SK-N-SH treated with all-trans-retinoic acid at 6 μM for 48 hours (cell line): Measurements from ENCODE around the gene HS3ST5.

Experiments used
- CSDC2 ChIP-seq: fragments of 250-450 bp; sonication (Bioruptor Pico); IDR thresholded peaks from 2 replicates; pipeline ENCODE4 v1.5.0; 2020; ENCODE audit warnings: mild to moderate bottlenecking, moderate library complexity
- SNAI2 ChIP-seq: fragments of 250-450 bp; sonication (Bioruptor Pico); IDR thresholded peaks from 2 replicates; pipeline ENCODE4 v1.5.0; 2020; ENCODE audit warnings: mild to moderate bottlenecking, moderate library complexity
- TCF4 ChIP-seq: fragments of 250-450 bp; sonication (Bioruptor Pico); IDR thresholded peaks from 2 replicates; pipeline ENCODE4 v1.8.0; 2021; ENCODE audit warnings: mild to moderate bottlenecking, moderate library complexity, borderline replicate concordance
- ZFP3 ChIP-seq: fragments of 250-450 bp; sonication (Bioruptor Pico); IDR thresholded peaks from 2 replicates; pipeline ENCODE4 v1.5.0; 2020; ENCODE audit warnings: mild to moderate bottlenecking, moderate library complexity
- ZFP30 ChIP-seq: fragments of 450-650 bp; formaldehyde crosslinking; IDR thresholded peaks from 2 replicates; pipeline ENCODE4 v1.5.0; 2022; ENCODE audit warnings: mild to moderate bottlenecking, moderate library complexity
- TF ChIP-seq, protein P1 (sequence below): fragments of 250-450 bp; sonication (Bioruptor Pico); IDR thresholded peaks from 2 replicates; pipeline ENCODE4 v1.5.0; 2020; ENCODE audit warnings: mild to moderate bottlenecking, moderate library complexity
- TF ChIP-seq, protein P2 (sequence below): fragments of 250-450 bp; sonication (Bioruptor Pico); IDR thresholded peaks from 2 replicates; pipeline ENCODE4 v1.8.0; 2021; ENCODE audit warnings: low read depth, mild to moderate bottlenecking, moderate library complexity, borderline replicate concordance
- TF ChIP-seq, protein P3 (sequence below): fragments of 250-450 bp; sonication (Bioruptor Pico); IDR thresholded peaks from 2 replicates; pipeline ENCODE4 v1.8.0; 2020; ENCODE audit warnings: mild to moderate bottlenecking, moderate library complexity, borderline replicate concordance

DNA sequence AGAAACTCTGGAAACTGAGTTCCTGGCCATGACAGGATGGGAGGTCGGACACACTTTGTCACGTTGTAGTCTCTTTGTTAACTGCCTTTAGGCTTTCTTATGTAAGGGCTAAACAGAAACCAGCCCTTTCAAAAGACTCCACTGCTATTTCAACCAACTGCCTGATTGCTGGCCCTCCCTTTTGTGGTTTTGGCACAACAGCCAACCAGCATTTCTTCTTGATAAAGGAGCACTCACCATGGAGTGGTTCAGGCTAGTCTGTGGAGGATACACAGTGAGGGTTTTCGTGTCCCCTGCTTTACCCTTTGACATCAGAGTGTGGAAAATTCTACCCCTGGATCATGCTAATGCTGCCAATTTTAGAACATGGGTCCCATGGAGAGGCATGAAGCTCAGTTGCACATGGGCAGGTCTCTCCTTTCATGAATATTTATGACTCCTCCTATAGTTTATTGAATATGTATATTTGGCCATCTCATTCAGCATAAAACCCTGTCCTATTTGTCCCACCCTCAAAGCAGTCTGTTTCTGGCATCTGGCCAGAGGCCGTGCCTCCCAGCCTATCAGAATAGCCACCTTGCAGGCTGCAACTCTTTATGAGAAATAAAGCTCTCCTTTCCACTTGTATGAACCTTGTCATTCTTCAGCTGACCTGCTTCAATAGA lies 148.3 kb downstream of the HS3ST5 start:
- no peak for TF ChIP-seq TCF4 (CRISPR knock-in tag)
- TF ChIP-seq, protein P1, sequence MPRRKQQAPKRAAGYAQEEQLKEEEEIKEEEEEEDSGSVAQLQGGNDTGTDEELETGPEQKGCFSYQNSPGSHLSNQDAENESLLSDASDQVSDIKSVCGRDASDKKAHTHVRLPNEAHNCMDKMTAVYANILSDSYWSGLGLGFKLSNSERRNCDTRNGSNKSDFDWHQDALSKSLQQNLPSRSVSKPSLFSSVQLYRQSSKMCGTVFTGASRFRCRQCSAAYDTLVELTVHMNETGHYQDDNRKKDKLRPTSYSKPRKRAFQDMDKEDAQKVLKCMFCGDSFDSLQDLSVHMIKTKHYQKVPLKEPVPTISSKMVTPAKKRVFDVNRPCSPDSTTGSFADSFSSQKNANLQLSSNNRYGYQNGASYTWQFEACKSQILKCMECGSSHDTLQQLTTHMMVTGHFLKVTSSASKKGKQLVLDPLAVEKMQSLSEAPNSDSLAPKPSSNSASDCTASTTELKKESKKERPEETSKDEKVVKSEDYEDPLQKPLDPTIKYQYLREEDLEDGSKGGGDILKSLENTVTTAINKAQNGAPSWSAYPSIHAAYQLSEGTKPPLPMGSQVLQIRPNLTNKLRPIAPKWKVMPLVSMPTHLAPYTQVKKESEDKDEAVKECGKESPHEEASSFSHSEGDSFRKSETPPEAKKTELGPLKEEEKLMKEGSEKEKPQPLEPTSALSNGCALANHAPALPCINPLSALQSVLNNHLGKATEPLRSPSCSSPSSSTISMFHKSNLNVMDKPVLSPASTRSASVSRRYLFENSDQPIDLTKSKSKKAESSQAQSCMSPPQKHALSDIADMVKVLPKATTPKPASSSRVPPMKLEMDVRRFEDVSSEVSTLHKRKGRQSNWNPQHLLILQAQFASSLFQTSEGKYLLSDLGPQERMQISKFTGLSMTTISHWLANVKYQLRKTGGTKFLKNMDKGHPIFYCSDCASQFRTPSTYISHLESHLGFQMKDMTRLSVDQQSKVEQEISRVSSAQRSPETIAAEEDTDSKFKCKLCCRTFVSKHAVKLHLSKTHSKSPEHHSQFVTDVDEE = no peak
- TF ChIP-seq, protein P2, sequence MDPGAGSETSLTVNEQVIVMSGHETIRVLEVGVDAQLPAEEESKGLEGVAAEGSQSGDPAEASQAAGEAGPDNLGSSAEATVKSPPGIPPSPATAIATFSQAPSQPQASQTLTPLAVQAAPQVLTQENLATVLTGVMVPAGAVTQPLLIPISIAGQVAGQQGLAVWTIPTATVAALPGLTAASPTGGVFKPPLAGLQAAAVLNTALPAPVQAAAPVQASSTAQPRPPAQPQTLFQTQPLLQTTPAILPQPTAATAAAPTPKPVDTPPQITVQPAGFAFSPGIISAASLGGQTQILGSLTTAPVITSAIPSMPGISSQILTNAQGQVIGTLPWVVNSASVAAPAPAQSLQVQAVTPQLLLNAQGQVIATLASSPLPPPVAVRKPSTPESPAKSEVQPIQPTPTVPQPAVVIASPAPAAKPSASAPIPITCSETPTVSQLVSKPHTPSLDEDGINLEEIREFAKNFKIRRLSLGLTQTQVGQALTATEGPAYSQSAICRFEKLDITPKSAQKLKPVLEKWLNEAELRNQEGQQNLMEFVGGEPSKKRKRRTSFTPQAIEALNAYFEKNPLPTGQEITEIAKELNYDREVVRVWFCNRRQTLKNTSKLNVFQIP (CRISPR knock-in tag) = no peak
- TF ChIP-seq CSDC2 (CRISPR knock-in tag) = no peak
- no peak for TF ChIP-seq SNAI2 (CRISPR knock-in tag)
- TF ChIP-seq ZFP3 (CRISPR knock-in tag) = no peak
- no peak for TF ChIP-seq ZFP30 (CRISPR knock-in tag)
- TF ChIP-seq, protein P3, sequence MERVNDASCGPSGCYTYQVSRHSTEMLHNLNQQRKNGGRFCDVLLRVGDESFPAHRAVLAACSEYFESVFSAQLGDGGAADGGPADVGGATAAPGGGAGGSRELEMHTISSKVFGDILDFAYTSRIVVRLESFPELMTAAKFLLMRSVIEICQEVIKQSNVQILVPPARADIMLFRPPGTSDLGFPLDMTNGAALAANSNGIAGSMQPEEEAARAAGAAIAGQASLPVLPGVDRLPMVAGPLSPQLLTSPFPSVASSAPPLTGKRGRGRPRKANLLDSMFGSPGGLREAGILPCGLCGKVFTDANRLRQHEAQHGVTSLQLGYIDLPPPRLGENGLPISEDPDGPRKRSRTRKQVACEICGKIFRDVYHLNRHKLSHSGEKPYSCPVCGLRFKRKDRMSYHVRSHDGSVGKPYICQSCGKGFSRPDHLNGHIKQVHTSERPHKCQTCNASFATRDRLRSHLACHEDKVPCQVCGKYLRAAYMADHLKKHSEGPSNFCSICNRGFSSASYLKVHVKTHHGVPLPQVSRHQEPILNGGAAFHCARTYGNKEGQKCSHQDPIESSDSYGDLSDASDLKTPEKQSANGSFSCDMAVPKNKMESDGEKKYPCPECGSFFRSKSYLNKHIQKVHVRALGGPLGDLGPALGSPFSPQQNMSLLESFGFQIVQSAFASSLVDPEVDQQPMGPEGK (CRISPR knock-in tag) = no peak
